NCI-H2171 (cell line): ENCODE measurements around the gene ZNF365.
"Not testable (repeated sequence)": the region's sequence is repeated elsewhere in the genome, so short reads cannot be mapped to it uniquely, and the experiment has no call there.

ENCODE experiments used
- DNase-seq: peaks from one replicate; lab custom pipeline; 2025; lab: John Stamatoyannopoulos, UW

ZNF365 gene

GRCh38 chr10:62373995-62374861 lies at the start of gene ZNF365:
Gene ZNF365, plus strand, starts transcription at chr10:62374369. Its CDS starts 1,825 bp downstream, at chr10:62376194.
- DNase-seq, result peak; percentile 5

GRCh38 chr10:62326176-62326575 lies 48.0 kb upstream of the ZNF365 start:
- no peak for DNase-seq

DNA sequence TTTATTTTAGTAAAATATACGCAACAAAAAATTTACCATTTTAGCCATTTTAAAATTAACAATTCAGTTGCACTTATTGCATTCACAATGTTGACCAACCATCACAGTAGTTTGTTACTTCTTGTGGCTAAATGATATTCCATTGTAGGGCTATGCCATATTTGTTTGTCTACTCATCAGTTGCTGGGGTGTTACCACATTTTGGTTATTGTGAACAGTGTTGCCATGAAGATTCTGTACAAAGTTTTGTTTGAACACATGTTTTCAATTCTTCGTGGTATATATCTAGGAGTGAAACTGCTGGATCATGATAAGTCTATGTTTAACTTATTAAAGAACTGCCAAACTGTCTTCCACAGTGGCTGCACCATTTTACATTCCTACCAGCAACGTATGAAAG lies 46.3 kb upstream of the ZNF365 start:
- no peak for DNase-seq

DNA sequence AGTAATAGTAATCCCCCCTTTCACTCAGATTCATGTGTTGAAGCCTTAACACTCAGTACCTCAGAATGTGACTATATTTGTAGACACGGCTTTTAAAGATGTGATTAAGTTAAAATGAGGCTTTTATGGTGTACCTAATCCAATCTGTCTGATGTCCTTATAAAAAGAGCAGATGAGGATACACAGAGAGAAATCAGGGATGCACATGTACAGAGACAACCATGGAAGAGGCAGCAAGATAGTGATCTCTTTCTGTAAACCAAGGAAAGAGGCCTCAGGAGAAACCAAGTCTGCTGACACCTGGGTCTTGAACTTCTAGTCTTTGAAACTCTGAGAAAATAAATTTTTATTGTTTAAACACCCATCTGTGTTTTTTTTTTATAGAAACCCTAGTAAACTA lies 44.0 kb upstream of the ZNF365 start:
- DNase-seq, result no peak

GRCh38 chr10:62332406-62332805 lies 41.8 kb upstream of the ZNF365 start:
- no peak for DNase-seq

DNA sequence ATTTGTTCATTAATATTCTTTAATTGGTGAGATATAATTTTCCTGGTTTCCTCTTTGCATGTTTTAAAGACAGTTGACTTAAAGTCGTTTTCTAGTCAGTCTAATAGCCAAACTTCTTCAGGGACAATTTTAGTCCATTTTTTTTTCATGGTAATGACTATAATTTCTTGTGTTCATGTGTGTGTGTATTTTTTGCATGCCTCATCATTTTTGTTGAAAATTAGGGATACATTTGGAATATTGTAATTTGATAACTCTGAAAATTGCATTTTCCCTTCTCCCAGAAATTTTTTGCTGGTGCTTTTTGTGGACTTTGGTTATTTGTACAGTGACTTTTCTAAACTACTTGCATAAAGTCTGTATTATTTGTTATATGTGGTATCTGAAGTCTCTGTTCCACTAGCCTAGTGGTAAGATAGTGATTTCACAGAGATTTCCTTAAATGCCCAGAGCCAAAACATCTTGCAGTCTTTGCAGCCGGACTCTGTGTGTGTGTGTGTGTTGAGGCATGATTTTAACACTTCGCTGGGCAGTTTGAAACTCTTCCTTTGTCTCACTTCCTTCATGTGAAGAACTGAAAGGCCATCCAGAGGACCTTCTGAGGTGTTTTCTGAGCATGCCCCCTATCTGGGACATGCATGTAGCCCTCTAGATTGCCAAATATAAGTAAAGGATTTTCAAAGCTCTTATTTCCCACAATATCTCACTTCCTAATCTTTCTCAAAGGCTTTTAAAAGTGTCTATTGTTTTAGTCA lies 40.9 kb upstream of the ZNF365 start:
- DNase-seq, result no peak

- DNase-seq, result no peak
These were observed 40.0 kb upstream of the ZNF365 start for GRCh38 chr10:62333988-62334682.

DNA sequence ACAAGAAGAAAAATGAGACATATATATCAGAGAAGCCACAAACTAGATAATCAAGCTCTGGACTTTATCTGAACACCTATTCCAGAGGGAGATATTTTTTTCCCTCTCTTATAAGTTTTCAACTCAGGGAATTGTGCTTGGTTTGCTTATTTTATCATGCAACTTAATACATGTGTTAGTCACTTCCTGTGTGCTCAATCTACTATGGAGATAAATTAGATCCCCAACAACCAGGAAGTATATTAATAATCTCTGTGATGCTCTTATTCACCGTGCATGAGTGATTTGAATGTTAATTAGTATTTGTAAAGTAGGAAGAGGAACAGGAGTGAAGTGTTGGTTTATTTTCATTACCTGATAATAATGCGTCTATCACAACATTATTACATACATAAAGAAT lies 38.8 kb upstream of the ZNF365 start:
- DNase-seq, result no peak

GRCh38 chr10:62336404-62336803 lies 37.8 kb upstream of the ZNF365 start:
- no peak for DNase-seq

GRCh38 chr10:62341419-62341818 lies 32.8 kb upstream of the ZNF365 start:
- no peak for DNase-seq

DNA sequence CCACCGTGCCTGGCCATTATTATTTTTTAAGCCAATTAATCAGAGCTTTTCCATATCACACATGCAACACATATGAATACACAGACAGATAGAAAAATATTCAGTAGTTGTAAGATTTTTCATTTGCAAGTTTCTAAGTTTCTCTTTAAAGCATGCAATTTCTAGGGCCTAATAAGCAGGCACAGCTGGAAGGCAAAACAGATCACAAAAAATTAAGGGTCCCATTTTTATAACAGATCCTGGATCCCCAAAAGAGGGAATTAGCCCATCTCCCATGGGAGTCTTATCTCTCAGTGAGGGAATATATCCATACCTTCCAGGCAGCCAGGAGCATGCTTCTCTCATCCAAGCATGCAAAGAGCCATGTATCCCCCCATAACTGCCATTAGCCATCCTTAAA lies 31.2 kb upstream of the ZNF365 start:
- no peak for DNase-seq

- DNase-seq, result no peak
These were observed 26.1 kb upstream of the ZNF365 start for GRCh38 chr10:62348029-62348428.

GRCh38 chr10:62352356-62352970 lies 21.7 kb upstream of the ZNF365 start:
- DNase-seq, result no peak

GRCh38 chr10:62354916-62355315 lies 19.3 kb upstream of the ZNF365 start:
- no peak for DNase-seq

DNA sequence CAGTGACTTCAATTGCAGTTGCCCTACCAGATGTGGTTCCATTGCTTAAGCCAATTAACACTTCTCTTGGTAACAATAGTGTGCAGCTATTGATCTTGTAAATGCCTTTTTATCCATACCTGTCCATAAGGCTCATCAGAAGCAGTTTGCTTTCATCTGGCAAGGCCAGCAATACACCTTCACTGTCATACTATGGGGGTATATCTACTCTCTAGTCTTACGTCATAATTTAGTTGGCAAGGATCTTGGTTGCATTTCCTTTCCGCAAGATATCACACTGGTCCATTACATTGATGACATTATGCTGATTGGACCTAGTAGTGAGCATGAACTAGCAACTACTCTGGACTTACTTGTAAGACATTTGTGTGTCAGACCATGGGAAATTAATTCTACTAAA lies 17.7 kb upstream of the ZNF365 start:
- no peak for DNase-seq

GRCh38 chr10:62358151-62358550 lies 16.0 kb upstream of the ZNF365 start:
- not testable (repeated sequence) for DNase-seq

GRCh38 chr10:62373639-62373994 lies 552 bp upstream of the ZNF365 start:
- no peak for DNase-seq

GRCh38 chr10:62374862-62375710 lies 917 bp downstream of the ZNF365 start:
- no peak for DNase-seq

DNA sequence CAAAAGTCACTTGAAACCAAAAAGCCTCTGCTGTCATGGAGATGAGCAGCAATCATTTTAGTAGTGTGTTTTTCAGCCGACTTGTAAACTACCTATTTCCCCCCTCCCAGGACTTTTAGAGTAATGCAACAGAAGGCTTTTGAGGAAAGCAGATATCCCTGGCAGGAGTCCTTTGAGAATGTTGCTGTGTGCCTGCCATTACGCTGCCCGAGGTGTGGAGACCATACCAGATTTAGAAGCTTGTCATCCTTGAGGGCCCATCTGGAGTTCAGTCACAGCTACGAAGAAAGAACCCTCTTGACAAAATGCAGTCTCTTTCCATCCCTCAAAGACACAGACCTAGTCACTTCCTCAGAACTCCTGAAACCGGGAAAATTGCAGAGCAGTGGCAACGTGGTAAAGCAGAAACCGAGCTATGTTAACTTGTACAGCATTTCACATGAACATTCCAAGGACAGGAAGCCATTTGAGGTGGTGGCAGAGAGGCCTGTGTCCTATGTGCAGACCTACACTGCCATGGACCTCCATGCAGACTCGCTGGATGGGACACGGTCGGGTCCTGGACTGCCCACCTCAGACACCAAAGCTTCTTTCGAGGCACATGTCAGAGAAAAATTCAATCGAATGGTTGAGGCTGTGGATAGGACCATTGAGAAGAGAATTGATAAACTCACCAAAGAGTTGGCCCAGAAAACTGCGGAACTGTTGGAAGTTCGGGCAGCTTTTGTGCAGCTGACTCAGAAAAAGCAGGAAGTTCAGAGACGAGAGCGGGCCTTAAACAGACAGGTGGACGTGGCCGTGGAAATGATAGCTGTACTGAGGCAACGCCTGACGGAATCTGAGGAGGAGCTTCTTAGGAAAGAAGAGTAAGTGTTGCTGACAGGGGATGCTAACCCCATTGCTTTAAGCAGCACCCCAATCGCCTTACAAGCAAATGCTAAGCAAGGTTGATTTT lies 2.2 kb downstream of the ZNF365 start:
- no peak for DNase-seq

- DNase-seq, result no peak
These were observed 2.9 kb downstream of the ZNF365 start for GRCh38 chr10:62377026-62377415.
